Pancreas (tissue), 10 donors: ENCODE measurements around the gene S100A1. TPM values are rescaled to one million over a fixed set of nuclear protein-coding genes. Genes with fewer than 3 reads are reported as not detected.
A peak's percentile ranks its signal among the peaks of the same experiment; 100 is the strongest.

Source experiments
- ATAC-seq, 4 donors: fragments of 200-7000 bp; cut with Tn5 transposase; one replicate each; pipeline versions ENCODE4 v1.8.0 to v1.9.1; 2020; ENCODE audit warnings: mild to moderate bottlenecking in 4 of 4, moderate library complexity in 4 of 4
- DNase-seq, 6 donors: peaks; one replicate each; pipeline ENCODE4 v3.0.0-alpha.2; 2020
- FAIRE-seq: peaks from 2 replicates; lab custom pipeline; 2012; peaks lifted over from hg19 to GRCh38; lab: Jason Lieb, UNC
- H3K27ac ChIP-seq, 4 donors: fragments of 200-600 bp; sonication (generic); 1 replicate in 3 of 4; 2 replicates in 1 of 4; pipeline versions ENCODE4 v1.5.0 to v1.8.0; 2020
- H3K27me3 ChIP-seq, 4 donors: fragments of 200-600 bp; one replicate each; pipeline ENCODE4 v1.8.0; 2021
- H3K36me3 ChIP-seq, 3 donors: fragments of 200-600 bp; sonication (generic) in 1 of 3; one replicate each; pipeline versions ENCODE4 v1.5.0 to v1.8.0; 2020 to 2021
- H3K4me1 ChIP-seq, 3 donors: fragments of 200-600 bp; one replicate each; pipeline ENCODE4 v1.8.0; 2021
- H3K4me3 ChIP-seq, 4 donors: fragments of 200-600 bp; sonication (generic) in 2 of 4; one replicate each; pipeline versions ENCODE4 v1.5.0 to v1.8.0; 2020 to 2021
- H3K9me3 ChIP-seq, 4 donors: fragments of 200-600 bp; one replicate each; pipeline ENCODE4 v1.8.0; 2021
- CTCF ChIP-seq, 4 donors: fragments of 200-600 bp; sonication (generic) in 3 of 4; IDR thresholded peaks; one replicate each; pipeline versions ENCODE4 v1.5.0 to v1.8.0; 2021; ENCODE audit warnings: antibody characterized with exemption in 4 of 4
- WGBS, 2 donors: extraction: QIAGEN DNeasy Blood & Tissue Kit; methylation state at CpG; one replicate each; pipeline ENCODE4 v1.1.7; 2013; 5-methylcytosine and 5-hydroxymethylcytosine counted together
- intact Hi-C, 3 donors: fragments of 100-400 bp; cut with DNase I; formaldehyde crosslinking; loops; one replicate each; pipeline versions ENCODE4 v1.11.1 to v1.14.2; 2022
- polyA plus RNA-seq, 2 donors: library from polyadenylated mRNA; stranded (reverse); fragments of 200-250 nt; gene quantifications; one replicate each; pipeline ENCODE4 v1.2.3, GENCODE V29; 2013
- total RNA-seq, 6 donors: library from RNA; stranded (reverse); fragmentation: NEBNext Ultra II Directional in 4 of 6; extraction: Animal tissue kit (Norgen Biotek cat#: 25700) in 4 of 6; gene quantifications; one replicate each; pipeline versions ENCODE4 v1.2.1 to v1.2.4, GENCODE V29; 2021 to 2023
- donor health status: healthy with polysubstance abuse.
- donor health status: DM: no; HTN: no; CAD: no; lungs with moderate emphysema.
- donor health status: DM: no; HTN: no; CAD: no.
- donor health status: control.
- donor health status: control.
- donor health status: Bipolar disorder and iron deficiency.
- donor health status: DM: yes; HTN: yes; CAD: no.
- donor health status: DM: no; HTN: no; CAD: no.
- donor health status: DM: no; HTN: no; CAD: no.
- donor health status: DM: yes; HTN: yes; CAD: no.

Gene S100A1
- total and polyA plus RNA-seq, 8 donors, result 1.9 to 14.0 (median 4.0) TPM

GRCh38 chr1:153655333-153655732 is 27.1 kb downstream of the S100A1 start:
- H3K27ac ChIP-seq, result no peak overlapping the region
- no peaks in the 10 kb centered on the region for H3K9me3 ChIP-seq
- no peak for ATAC-seq
- H3K4me1 ChIP-seq, result peaks cover 12 to 23% (median 22%) of the 10 kb centered on the region in 3 donors
- no peak for TF ChIP-seq CTCF (IDR thresholded peaks at IDR 0.05)
- WGBS, 2 donors, result 62 to 63% methylated on average over 3 of the region's 3 CpGs
- H3K27me3 ChIP-seq, result no peaks in the 10 kb centered on the region
- H3K36me3 ChIP-seq, result no peaks in the 10 kb centered on the region
- DNase-seq, result peak in 1 of 6 donors; percentile 29
- intact Hi-C loops, result no loop called here
- H3K4me3 ChIP-seq, result no peak overlapping the region
- no peak for FAIRE-seq

- Histone ChIP-seq H3K27ac (peak within 1 kb of the TSS; percentile 58 to 94 (median 84)), H3K9me3 (no peaks in the 10 kb centered on the region), H3K36me3 (peaks cover 10 to 28% (median 13%) of the 10 kb centered on the region in 3 donors), H3K27me3 (no peaks in the 10 kb centered on the region), H3K4me3 (peak within 1 kb of the TSS; percentile 32 to 66 (median 48)), H3K4me1 (peaks cover under 1 to 10% (median 6%) of the 10 kb centered on the region in 3 donors)
- FAIRE-seq (no peak), ATAC-seq (peak; percentile 96 to 98 (median 97)), DNase-seq (peak; percentile 91 to 95 (median 92))
- intact Hi-C loops, result no loop called here
- WGBS, 2 donors, result 2 to 3% methylated on average over 47 to 53 of the region's 53 CpGs
- no peak for TF ChIP-seq CTCF (IDR thresholded peaks at IDR 0.05)
Observed at GRCh38 chr1:153658400-153659174, 30.4 kb downstream of the S100A1 start, which contains the start of gene SNAPIN. Gene SNAPIN (plus strand): TSS chr1:153658703. CDS start chr1:153658744, 41 bp downstream.

GRCh38 chr1:153659175-153659534 is 30.9 kb downstream of the S100A1 start:
- H3K4me1 ChIP-seq, result peaks cover 0 to 9% (median 6%) of the 10 kb centered on the region in 3 donors
- DNase-seq (peak in 1 of 6 donors; percentile 21), FAIRE-seq (no peak), ATAC-seq (no peak)
- peak overlapping the region; percentile 58 to 94 (median 84) for H3K27ac ChIP-seq
- no peaks in the 10 kb centered on the region for H3K27me3 ChIP-seq
- whole genome bisulfite sequencing, 2 donors, result 10 to 12% methylated on average over 8 of the region's 8 CpGs
- H3K4me3 ChIP-seq, result peak overlapping the region; percentile 32 to 66 (median 48)
- H3K9me3 ChIP-seq, result no peaks in the 10 kb centered on the region
- intact Hi-C loops, result no loop called here
- TF ChIP-seq CTCF (IDR thresholded peaks at IDR 0.05), result no peak
- H3K36me3 ChIP-seq, result peaks cover 10 to 33% (median 18%) of the 10 kb centered on the region in 3 donors

- no peak for ATAC-seq
- intact Hi-C loops, result no loop called here
- H3K9me3 ChIP-seq, result no peaks in the 10 kb centered on the region
- WGBS, 2 donors, result 52 to 56% methylated on average over 9 of the region's 9 CpGs
- H3K27ac ChIP-seq, result peak overlapping the region in 2 of 4 donors; percentile 88 to 94
- no peaks in the 10 kb centered on the region for H3K27me3 ChIP-seq
- H3K4me3 ChIP-seq, result peak overlapping the region; percentile 32 to 66 (median 48)
- no peak for TF ChIP-seq CTCF (IDR thresholded peaks at IDR 0.05)
- peaks cover 10 to 38% (median 23%) of the 10 kb centered on the region in 3 donors for H3K36me3 ChIP-seq
- FAIRE-seq, result no peak
- peaks cover 0 to 9% (median 6%) of the 10 kb centered on the region in 3 donors for H3K4me1 ChIP-seq
- DNase-seq, result peak in 2 of 6 donors; percentile 20 to 35
Observed at GRCh38 chr1:153659656-153660055, 31.4 kb downstream of the S100A1 start.
